Lung (tissue), 12 donors: ENCODE measurements around the gene MUTYH. TPM values are rescaled to one million over a fixed set of nuclear protein-coding genes. Genes with fewer than 3 reads are reported as not detected.

ENCODE experiments used
- ATAC-seq: fragments of 200-7000 bp; cut with Tn5 transposase; one replicate; pipeline ENCODE4 v1.9.1; 2020; ENCODE audit warnings: moderate number of reproducible peaks; ENCODE audit not compliant: insufficient read depth, low FRiP score
- DNase-seq, 3 donors: peaks; one replicate each; pipeline ENCODE4 v3.0.0-alpha.2; 2013 to 2017
- H3K27ac ChIP-seq, 2 donors: one replicate each; pipeline ENCODE4 v1.5.1; 2013; ENCODE audit warnings: mild to moderate bottlenecking in 2 of 2, moderate library complexity in 2 of 2, control low read depth in 1 of 2, inconsistent platforms in 1 of 2, low read depth in 1 of 2, low read length in 1 of 2
- H3K27me3 ChIP-seq, 3 donors: one replicate each; pipeline ENCODE4 v1.5.1; 2013; ENCODE audit warnings: low read length in 2 of 3; ENCODE audit not compliant: control insufficient read depth in 3 of 3, insufficient read depth in 3 of 3
- H3K36me3 ChIP-seq, 4 donors: one replicate each; pipeline ENCODE4 v1.5.1; 2013; ENCODE audit warnings: low read length in 4 of 4, mild to moderate bottlenecking in 1 of 4, moderate library complexity in 1 of 4; ENCODE audit not compliant: control insufficient read depth in 4 of 4, insufficient read depth in 4 of 4
- H3K4me1 ChIP-seq, 5 donors: one replicate each; pipeline ENCODE4 v1.5.1; 2013; ENCODE audit warnings: low read length in 5 of 5, mild to moderate bottlenecking in 2 of 5, moderate library complexity in 1 of 5; ENCODE audit not compliant: control insufficient read depth in 5 of 5, insufficient read depth in 5 of 5
- H3K4me3 ChIP-seq: one replicate; pipeline ENCODE4 v1.5.1; 2013; ENCODE audit warnings: mild to moderate bottlenecking, control low read depth, moderate library complexity
- H3K9ac ChIP-seq, 2 donors: one replicate each; pipeline ENCODE4 v1.5.1; 2013; ENCODE audit warnings: low read length in 2 of 2, control low read depth in 1 of 2; ENCODE audit not compliant: insufficient read depth in 1 of 2
- H3K9me3 ChIP-seq, 4 donors: one replicate each; pipeline ENCODE4 v1.5.1; 2013; ENCODE audit warnings: low read length in 3 of 4, mild to moderate bottlenecking in 1 of 4, moderate library complexity in 1 of 4; ENCODE audit not compliant: control insufficient read depth in 4 of 4, insufficient read depth in 3 of 4
- CTCF ChIP-seq: IDR thresholded peaks from 2 replicates; pipeline ENCODE4 v1.5.1; 2012; ENCODE audit warnings: mild to moderate bottlenecking; ENCODE audit errors: control extremely low read depth, extremely low read depth
- WGBS, 2 donors: extraction: QIAGEN DNeasy Blood & Tissue Kit; methylation state at CpG; one replicate each; pipeline ENCODE4 v1.1.7; 2013; 5-methylcytosine and 5-hydroxymethylcytosine counted together
- polyA plus RNA-seq, 2 donors: library from polyadenylated mRNA; stranded (reverse); fragments of 200-250 nt; gene quantifications; one replicate each; pipeline ENCODE4 v1.2.1, GENCODE V29; 2013
- total RNA-seq, 2 donors: library from RNA; depleted of rRNA in 1 of 2; stranded (reverse); fragments of >200 nt in 1 of 2; gene quantifications; one replicate each; pipeline ENCODE4 v1.2.1, GENCODE V29; 2014 to 2021
- donor health status: control.
- donor health status: control.
- donor health status: Bipolar disorder and iron deficiency.
- donor health status: healthy.
- donor health status: DM: yes; HTN: yes; CAD: no.

MUTYH gene
- total and polyA plus RNA-seq, 4 donors, result 14.0 to 26.3 (median 19.7) TPM

GRCh38 chr1:45348020-45348419, 7.8 kb upstream of the MUTYH start:
- 95 to 97% methylated on average over 2 of the region's 2 CpGs for WGBS, 2 donors
- H3K27ac ChIP-seq, result peak overlapping the region in 1 of 2 donors; percentile 49

DNA sequence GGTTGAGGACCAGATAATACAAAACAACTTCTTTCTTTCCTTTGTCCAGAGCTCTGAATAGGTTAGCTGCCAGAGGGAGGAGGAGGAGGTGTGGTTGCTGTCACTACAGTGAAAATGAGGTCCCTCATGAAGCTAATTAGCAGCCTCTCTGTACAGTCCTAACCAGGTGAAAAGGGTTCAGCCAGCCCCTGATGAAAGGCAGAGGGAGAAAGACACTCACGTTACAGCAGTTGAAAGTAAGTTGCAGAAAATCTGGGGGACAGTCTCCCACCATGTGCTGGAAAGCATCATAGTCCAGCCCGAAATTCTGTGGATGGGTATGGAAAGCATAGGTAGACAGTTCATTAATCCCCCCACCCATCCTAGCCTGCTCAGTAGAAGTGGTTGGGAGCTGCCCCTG, 6.2 kb upstream of the MUTYH start:
- Histone ChIP-seq H3K4me3 (no peak overlapping the region), H3K27ac (no peak overlapping the region), H3K4me1 (peaks cover 0 to 12% (median 11%) of the 10 kb centered on the region in 5 donors), H3K27me3 (no peaks in the 10 kb centered on the region), H3K36me3 (peaks cover 5 to 34% (median 12%) of the 10 kb centered on the region in 4 donors), H3K9me3 (no peaks in the 10 kb centered on the region), H3K9ac (no peak overlapping the region)
- ATAC-seq (no peak), DNase-seq (no peak)
- TF ChIP-seq CTCF, result no peak
- 91 to 93% methylated on average over 2 of the region's 2 CpGs for WGBS, 2 donors

More at GRCh38 chr1:45348020-45348419, 7.8 kb upstream of the MUTYH start:
- Histone ChIP-seq H3K36me3 (peaks cover 0 to 20% (median 5%) of the 10 kb centered on the region in 4 donors), H3K9me3 (no peaks in the 10 kb centered on the region), H3K4me3 (no peak overlapping the region), H3K27me3 (no peaks in the 10 kb centered on the region), H3K4me1 (peaks cover 0 to 12% (median 11%) of the 10 kb centered on the region in 5 donors), H3K9ac (no peak overlapping the region)
- TF ChIP-seq CTCF, result no peak
- no peak for DNase-seq
- ATAC-seq, result no peak

DNA sequence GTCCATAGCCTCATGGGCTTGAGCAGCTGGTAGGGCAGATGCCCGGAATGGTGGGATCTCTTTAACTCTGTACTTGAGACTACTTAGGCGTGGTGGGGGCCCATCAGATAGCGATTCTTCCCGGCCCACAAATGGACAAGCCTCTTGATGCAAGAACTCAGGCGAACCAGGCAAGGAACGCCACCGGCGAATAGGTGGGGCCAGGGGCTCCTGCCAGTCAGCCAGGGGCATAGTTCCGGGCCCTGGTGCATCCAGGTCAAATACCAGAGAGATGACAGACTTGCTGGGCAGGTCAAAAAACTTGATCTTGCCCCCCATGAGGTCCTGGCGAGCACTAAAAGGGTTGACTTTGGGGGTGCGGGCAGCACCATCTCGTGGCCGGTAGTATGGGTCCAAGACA, 4.8 kb upstream of the MUTYH start:
- Histone ChIP-seq H3K9ac (no peak overlapping the region), H3K27ac (no peak overlapping the region), H3K36me3 (peaks cover 5 to 34% (median 12%) of the 10 kb centered on the region in 4 donors), H3K9me3 (no peaks in the 10 kb centered on the region), H3K4me1 (peaks cover 7 to 23% (median 14%) of the 10 kb centered on the region in 5 donors), H3K4me3 (no peak overlapping the region), H3K27me3 (no peaks in the 10 kb centered on the region)
- WGBS, 2 donors, result 96 to 98% methylated on average over 13 of the region's 13 CpGs
- no peak for DNase-seq
- ATAC-seq, result no peak
- no peak for TF ChIP-seq CTCF

DNA sequence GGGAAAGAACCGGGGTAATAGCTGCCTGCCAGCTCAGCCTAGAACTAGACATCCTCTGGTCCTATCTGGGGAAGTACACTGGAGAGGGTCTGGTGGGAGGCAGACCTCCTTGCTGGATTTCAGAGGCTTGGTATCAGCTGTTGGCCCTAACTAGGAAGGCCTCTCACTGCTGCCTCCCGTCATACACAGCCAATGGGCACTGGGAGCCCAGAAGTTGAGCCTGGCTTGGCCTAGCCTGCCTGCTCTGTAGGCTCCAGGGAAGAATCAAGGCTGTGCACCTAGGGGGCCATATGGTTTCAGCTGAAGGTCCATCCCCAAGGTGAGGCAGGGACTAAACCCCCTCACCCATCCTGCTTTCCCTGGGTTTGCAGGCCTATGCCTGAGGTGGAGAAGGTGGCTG, 4.3 kb upstream of the MUTYH start:
- WGBS, 2 donors, result 98 to 100% methylated on average over 2 of the region's 2 CpGs
- no peak overlapping the region for H3K4me3 ChIP-seq
- no peak overlapping the region for H3K27ac ChIP-seq
- no peaks in the 10 kb centered on the region for H3K9me3 ChIP-seq
- H3K4me1 ChIP-seq, result peaks cover 7 to 23% (median 14%) of the 10 kb centered on the region in 5 donors
- ATAC-seq (no peak), DNase-seq (no peak)
- no peaks in the 10 kb centered on the region for H3K27me3 ChIP-seq
- H3K36me3 ChIP-seq, result peaks cover 5 to 34% (median 12%) of the 10 kb centered on the region in 4 donors
- TF ChIP-seq CTCF, result no peak
- H3K9ac ChIP-seq, result no peak overlapping the region
